Vein endothelial cell (primary cell): ENCODE measurements around the gene RALB. TPM values are rescaled to one million over a fixed set of nuclear protein-coding genes. Genes with fewer than 3 reads are reported as not detected.

Experiments used
- small RNA-seq: library from RNA; depleted of rRNA; stranded (forward); fragments of <200 nt; gene quantifications from one replicate; pipeline ENCODE3, GENCODE V24; 2012
- total RNA-seq: library from RNA; depleted of rRNA; stranded (reverse); fragments of >200 nt; gene quantifications from 2 replicates; pipeline ENCODE4 v1.2.3, GENCODE V29; 2012

RALB gene, protein sequence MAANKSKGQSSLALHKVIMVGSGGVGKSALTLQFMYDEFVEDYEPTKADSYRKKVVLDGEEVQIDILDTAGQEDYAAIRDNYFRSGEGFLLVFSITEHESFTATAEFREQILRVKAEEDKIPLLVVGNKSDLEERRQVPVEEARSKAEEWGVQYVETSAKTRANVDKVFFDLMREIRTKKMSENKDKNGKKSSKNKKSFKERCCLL
- 100 and 160 TPM in 2 replicates for total RNA-seq

DNA sequence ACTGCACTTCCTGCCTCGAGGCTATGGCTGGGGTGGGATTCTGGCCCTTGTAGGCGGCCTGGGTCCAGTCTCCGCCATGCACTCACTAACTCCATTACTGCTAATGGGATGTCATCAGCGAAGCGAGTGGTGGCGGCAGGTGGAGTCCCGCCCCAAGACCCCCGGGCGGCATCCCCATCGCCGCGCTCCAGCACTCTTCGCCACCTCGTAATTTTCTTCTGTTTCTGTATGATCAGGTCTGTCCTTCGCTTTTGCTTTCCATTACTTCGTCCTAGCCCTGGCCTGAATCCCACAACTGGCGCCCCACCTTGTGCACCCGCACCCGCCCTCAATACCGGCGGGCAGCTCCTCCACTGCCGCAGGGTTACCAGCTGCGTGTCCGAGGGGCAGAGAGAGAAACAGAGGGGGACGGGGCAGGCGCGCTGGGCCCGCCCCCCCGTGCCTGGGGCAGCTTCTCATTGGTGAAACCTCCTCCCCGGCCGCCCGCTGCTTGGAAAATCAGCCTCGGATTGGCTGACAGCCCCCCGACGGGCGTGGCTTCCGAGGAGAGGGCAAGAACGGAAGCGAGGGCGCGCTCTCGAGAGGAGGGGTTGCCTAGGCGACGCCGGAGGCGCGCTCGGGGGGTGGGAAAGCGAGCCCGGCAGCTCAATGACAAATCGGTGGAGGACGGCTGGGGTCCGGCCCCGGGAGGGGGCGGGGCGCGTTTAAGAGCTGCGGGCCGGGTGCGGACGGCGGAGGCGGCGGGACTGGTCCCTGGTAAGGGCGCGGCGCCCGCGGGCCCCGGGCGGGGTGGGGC is at the start of gene RALB:
Gene RALB, plus strand, starts transcription at position 628 of the 796 bp plus-strand sequence. CDS start 25,813 bp downstream, outside the sequence.

DNA sequence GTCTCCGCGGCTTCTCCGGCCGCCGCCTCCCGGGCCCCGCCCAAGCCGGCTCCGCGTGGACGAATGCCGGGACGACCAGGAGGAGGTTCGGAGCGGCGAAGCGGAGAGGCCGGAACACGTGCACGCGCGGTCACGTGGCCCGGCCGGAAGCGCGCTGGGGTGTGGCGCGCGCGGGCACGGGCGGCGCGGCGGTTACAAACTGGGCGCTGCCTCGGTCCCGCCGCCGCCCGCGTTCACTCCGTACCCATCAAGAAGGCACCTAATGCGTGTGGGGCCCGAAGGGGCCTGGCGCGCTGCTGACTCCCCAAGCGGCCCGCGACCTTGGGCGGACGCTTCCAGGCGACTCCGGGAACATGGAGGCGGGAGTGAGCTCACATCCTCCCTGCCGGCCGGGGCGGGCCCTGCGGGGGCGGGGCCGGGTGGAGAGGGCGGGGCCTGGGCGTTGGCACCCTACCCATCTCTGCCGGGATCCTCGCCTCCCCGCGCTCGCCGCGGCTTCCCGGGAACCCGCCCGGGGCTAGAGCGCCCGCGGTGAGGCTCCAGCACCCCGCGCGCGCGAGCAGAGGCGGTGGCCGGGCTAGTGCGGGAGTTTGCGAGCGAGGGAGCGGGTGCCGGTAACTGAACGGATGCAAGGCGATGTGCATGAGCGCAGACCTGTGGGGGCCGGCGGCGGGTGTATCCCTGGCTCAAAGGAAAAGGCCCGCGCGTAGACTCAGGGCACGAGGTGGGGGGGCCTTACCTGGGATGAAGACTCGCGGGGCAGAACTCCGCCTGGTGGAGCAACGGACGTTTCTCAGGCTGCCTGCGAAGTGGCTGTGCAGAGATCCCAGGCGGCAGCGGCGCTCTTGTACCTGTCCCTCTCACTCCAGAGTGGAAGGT is 29.4 kb upstream of the RALB start, which contains the start of gene TMEM185B:
Gene TMEM185B, minus strand, starts transcription at position 367 of the 879 bp plus-strand sequence. CDS start 424 bp downstream, outside the sequence.

Small RNAs within 50 kb of the gene (small RNA-seq; reads per million reads assigned to genes)
- gene MTND4LP14 = not detected

Other genes starting within 250 kb of the RALB start
- gene EPB41L5, start 239.8 kb upstream of the RALB start, total RNA-seq = 17.6 and 24.9 TPM in 2 replicates
- gene TMEM185B, start 29.5 kb upstream of the RALB start, total RNA-seq = 44.7 and 45.7 TPM in 2 replicates
- 6.9 and 8.2 TPM in 2 replicates for gene INHBB, start 93.3 kb downstream of the RALB start, total RNA-seq